Right renal pelvis (tissue), 4 donors: Measurements from ENCODE around the gene ASCC3. TPM values are rescaled to one million over a fixed set of nuclear protein-coding genes. Genes with fewer than 3 reads are reported as not detected.

ENCODE experiments used
- DNase-seq, 4 donors: peaks; one replicate each; pipeline ENCODE4 v3.0.0-alpha.2; 2013; ENCODE audit warnings: low read depth in 4 of 4, low spot score in 3 of 4, missing footprints in 1 of 4
- polyA plus RNA-seq, 4 donors: library from polyadenylated mRNA; unstranded; fragments of 120-200 nt; gene quantifications; one replicate each; pipeline ENCODE4 v1.2.1, GENCODE V29; 2013; ENCODE audit not compliant: insufficient read length in 4 of 4

The ASCC3 gene
- polyA plus RNA-seq, 4 donors = 22.9 to 25.1 (median 24.8) TPM

DNA sequence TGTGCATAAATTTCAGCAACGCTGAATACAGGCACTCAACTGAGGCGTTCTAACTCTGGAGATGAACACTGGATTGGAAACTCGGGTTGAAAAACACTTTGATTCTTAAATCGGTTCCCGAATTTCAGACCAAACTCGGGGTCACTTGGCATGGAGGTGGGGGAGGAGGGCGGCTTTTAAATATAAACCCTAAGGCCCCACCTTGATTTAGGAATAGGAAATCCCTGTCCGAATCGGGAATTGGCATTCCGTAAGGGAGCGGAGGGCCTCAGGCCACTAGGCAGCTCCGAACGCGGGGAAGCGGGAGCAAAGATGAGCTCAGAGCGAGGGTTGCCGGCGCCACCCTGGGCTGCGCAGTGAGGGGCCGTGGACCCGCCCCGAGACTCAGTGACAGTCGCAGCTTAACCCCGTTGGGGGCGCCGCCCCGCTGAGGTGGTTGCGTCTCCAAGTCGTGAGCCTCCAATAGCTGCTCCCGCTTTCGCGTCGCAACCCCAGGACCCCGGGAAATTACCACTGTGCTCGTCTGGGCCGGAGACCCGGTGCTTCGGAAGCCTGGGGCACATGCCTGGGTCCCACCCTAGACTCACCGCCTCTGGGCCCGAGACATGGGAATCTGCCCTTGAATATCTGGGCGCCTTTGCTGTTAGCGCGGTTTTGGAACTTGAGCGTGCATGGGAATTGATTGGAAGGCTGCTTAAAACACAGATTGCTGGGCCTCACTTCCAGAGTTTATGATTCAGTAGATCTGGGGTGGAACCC, 411.8 kb downstream of the ASCC3 start:
- DNase-seq = no peak

DNA sequence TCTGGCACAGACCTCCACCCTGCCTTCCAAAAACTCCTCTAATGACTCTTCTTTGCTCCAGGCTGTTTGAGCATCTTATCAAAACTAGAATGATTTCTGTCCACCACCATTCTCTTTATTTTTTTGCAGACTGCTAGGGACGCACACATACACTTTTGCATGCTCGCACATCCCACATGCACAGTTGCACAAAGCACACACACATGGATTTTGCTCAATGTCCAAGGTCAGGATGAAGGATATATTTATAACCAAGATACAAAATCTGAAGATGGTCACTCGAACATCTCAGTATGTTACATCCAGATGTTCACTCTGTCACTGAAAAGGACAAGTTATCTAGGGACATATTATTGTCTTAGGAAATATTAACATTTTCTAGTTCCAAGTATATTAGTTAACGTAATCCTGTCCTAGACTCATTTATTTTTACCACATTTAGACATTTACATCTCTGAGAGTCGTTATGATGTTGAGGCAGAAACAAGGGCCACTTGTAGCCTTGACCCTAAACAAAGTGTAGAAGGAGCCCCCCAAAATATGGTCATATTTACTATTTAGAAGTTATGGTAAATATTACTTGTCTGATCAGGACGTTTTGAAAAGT, 413.0 kb downstream of the ASCC3 start:
- no peak for DNase-seq

DNA sequence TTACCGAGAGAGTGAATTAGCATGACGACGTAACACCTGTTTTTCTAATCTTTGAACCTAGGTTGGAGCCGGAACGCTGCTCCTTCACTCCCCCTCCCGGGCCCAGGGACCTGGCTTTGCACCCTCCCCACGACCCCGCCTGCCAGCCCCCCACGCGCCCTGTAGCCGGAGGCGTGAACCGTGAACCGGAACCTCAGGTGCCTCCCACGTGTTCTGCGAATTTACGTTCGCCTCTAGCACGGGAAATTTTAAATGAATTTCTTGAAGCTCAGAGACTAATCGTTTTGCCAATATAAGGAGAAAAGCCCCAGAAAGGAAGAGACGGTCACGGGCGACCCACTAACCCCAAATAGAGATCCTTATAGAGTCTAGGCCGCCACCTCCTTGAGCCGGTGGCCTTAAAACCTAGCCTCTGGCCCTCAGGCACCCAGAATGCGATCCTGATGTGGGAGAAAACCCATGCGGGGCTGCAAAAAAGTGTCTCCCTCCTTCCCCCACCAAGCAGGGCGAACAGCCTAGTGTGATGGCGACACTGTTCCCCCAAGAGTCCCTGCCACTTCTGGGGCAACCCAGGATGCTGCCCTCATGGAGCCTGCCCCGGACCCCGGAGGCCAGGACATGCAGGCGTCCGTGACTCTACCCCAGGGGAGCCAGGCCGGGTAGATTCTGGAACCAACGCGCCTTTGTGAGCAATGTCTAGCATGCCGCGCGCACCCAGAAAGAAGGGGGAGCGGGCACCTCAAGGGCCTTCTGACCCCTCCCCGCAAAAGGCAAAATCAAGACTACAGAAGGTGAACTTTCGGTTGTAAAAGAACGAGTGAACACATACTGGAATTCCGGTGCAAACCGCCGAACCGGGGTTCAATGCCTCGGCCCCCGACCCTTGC, 413.8 kb downstream of the ASCC3 start:
- DNase-seq = no peak

DNA sequence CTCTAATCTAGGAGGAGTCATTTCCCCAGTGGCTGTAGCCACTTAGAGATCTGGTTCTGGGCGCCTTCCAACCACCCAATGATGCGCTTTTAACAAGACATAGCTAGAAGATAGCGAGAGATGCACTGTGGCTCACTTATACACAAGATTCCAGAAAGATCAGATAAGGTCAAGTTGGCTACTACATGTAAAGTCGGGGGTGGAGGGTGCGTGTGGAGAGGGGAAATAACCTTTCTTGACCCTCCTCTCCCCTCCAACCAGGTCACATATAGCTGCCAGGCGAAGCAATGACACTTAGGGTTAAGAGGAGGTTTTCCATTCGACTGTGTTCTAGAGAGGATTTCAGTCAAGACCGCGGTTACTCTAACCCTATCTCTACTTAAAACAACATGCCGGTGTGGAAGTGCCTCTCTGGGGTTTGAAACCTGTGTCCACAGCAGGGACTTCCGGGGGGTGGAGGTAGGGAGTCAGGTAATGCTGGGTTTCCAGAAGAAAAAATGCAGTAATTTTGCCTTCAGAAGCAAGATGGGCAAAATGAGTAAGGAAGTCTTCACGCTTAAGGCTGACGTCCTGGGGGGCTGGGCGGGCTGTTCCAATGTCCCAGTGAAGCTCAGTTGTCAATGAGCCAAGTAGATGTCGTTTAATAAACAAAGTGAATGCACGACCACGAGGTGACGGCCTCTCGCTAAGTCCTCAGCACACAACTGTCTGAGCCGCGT, 414.6 kb downstream of the ASCC3 start:
- no peak for DNase-seq

DNA sequence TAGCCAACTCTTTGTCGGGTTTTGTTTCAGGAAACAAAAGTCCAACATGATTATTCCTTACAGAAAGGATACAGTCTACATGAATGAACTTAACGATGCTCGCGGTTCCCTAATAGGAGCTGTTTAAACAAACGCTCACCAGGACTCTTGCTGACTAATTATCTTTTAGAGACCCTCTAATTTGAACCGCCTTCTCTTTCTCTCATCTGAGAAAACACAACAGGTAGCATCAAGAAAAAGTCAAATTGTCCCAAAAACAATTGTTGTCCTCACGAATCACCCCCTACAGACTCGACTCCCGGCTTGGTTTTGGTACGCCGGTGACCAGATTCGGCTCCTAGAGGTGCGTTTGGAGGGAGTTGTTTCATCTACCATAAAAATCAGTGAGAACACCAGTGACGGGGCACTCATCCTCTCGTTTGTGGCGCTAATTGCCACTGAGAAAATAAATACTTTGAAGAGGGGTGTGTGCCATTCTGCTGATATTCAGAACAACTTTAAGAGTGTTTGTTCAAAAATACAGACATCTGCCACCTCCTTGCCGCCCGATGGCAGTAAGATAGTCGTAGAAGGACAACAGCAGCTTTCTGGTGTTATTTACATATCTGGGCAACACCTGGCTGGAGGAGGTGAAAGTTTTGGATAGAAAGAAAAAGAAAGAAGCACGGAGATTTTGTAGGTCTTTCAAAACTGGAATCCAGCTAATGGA, 415.3 kb downstream of the ASCC3 start:
- no peak for DNase-seq

DNA sequence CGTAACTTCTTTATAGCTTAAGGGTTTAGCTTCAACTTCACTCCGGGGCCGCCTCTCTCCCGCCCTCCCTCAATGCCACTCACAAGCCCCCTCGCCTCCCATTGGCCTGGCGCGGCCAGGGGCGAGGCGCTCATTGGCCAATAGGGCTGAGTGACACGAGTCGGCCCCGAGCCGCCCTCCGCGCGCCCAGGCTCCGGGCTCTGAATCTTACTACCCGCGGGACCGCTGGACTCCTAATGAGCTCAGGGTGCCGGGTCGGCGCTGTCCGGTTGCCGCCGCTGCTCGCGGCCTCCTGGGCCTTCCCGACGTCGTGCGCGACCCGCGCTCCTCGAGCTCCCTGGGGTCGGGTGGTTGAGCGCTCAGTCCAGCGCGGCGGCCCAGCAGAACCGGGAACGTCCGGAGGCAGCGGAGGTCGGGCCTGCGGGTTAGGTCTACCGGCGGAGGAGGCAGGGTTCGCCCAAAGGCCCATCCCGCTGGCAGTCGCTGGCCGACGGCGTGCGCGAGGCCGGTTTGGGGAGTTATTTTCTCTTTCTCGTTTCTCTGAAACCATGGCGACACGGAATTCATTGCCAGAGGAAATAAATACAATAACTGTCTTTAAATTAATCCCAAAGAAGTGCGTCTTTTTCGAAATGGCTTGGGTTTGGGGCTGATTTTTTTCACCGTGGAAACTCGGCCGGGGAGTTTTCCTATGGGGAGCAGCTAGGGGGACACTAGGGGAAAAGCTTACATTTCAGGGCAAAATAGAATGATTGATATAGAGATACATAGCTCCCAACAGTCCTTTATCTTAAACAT, 416.0 kb downstream of the ASCC3 start, which contains the start of gene SIM1:
TSS of gene SIM1 (minus strand) at position 19 of the 798 bp plus-strand sequence. CDS start 1,453 bp downstream, outside the sequence.
- DNase-seq = peak in 2 of 4 donors; percentile 76 to 84

DNA sequence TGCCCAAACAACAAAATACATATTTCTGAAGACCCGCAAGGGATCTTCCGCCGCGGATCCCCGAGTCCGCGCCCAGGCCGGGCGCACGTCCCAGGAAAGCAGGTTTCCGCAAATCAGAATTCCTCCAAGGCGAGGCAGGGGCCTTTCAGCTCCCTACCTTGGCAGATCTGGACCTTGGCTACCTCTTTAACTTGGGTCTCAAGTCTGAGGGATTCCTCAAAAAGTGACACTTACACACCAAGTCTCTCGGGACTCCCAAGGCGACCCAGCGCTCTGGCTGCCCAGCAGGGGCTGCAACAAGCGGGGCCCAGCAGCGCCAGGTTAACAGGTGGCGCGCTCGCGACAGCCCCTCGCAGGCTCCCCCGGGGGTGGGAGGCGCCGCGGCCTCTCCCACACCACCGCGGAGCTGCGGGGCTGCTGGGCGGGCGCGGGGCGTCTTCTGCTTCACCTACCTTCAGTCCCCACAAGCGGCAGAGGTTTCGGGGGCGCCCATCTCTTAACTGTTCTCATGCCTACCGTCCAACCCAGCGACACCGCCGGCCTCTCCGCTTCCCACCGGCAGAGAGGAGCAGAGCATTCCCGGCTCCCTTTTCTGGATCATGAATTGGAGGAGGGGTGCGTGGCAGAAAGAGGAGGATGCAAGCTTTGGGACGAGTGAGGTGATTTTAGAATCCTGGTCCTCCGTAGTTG, 416.8 kb downstream of the ASCC3 start:
- DNase-seq = no peak

DNA sequence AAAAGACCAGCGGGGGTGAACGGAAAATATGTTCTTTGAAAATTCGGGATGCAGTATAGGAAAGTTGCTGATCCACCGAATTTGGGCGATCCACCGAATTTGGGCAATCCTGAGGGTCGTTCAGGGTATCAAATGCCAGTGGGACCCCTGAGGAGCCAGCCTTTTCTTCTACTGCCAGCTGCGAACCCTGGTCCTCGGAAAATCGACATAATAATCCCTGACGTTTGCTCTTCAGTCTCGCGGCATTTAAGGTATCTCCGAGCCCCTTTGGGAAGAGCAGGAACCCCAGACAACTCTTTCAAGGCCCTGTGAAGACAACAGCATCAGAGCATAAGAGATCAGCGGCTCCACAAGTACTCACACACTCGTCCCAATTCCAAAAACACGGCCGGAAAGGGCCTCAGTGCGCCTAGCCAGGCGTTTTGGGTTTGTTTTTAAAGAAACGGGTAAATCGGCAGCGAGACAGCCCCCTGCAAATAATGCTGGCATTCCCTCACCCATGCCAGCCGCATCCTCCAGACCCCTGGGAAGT, 417.4 kb downstream of the ASCC3 start:
- DNase-seq = no peak

DNA sequence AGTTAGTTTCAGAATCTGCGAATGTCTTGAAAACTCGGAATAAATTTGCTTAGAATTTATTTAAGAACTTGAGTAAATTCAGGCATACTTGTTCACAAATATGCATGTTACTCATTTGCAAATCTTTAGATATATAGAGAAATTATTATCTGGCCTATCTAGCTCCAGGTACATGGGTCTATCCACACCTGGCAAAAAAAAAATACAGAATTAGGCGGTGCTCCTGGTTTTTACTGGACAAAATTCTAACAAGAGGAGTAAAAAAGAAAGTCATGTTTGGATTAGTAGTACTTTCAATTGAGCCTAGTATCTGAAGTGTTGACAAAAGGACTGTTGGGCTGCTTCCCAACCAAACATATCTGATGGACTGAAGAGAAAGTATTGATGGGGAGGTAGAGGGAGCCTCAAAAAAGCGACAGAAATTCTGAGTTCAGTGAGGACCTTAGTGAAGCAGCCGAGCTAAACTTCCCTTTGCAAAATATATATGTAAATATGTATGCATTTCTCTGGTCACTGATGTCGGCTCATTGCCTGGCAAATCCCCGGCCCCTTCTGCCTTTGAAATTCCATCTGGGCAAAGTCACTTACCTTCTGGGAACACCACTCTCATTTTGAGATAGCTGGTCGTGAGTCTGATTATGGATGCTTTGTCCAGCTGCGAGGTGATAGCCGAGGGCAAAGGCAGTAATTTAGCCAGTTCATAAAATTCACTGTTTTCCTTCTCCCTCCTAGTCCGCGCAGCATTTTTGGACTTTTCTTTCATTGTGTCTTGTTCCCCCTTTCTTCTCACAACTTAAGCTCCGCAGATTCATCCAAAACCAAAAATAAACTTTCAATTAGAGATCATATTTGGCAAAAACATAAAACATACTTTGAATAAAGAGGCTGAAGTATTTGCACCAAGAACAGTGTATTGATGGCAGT, 418.2 kb downstream of the ASCC3 start:
- no peak for DNase-seq

DNA sequence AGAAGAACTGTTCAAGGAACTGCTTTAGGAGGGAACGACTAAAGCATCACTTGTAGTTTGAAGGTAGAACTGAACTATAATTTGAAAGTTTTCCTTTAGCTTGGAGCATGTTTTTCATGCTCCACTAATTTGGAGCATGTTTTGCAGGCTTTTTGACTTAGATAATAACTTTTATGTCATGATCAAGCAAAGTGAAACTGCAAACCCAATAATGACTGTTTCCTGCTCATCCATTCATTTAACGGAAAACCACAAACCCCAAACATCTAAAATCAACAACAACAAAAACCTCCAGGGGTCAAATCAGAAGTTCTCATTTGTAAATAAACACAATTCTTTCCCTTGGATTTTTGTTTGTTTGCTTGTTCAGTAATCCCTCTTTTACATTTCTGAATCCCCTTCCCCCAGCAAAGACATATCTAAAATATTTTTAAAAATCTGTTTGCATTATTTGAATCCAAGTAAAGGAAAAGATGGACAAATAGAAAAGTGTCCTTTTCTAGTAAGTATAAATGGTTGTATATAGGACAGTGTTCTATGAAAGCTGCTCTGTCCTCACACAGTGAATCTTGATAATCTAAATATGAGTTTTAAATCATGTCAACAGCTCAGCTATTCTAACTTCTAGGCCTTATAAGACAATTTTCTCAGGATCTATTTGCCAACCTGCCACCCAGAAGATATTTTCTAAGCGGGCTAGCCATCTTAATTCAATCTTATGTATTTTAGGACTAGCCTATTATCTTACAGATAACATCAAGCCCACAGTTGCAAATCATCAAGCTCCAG, 419.0 kb downstream of the ASCC3 start:
- no peak for DNase-seq

DNA sequence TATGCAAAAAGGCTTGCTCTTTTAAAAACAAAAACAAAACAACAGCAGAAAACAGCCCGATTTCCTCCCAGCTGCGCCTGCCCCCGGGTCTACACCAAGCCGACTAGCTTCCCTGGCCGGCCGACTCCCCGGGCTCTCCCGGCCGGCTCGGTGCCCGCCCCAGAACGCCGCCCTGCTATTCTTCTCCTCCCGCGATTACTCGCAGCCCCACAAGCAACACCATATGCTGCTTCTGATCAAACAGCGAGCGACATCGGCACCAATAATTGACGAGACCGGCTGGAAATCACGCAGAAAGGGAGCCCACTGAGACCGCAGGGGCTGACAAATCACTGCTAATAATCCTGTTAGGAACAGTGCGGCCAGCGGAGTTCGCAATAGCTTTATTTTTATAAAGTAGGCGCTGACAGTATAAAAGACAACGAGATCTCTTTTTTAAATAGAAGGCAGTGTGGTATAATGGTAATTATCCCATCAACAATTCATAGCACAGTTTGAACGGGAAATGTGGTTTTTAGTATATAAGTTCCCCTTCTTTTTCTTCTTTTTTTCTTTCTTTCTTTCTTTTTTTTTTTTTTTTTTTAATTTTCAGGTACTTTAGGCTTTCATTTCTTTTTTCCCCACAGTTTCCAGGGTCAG, 419.7 kb downstream of the ASCC3 start:
- no peak for DNase-seq

DNA sequence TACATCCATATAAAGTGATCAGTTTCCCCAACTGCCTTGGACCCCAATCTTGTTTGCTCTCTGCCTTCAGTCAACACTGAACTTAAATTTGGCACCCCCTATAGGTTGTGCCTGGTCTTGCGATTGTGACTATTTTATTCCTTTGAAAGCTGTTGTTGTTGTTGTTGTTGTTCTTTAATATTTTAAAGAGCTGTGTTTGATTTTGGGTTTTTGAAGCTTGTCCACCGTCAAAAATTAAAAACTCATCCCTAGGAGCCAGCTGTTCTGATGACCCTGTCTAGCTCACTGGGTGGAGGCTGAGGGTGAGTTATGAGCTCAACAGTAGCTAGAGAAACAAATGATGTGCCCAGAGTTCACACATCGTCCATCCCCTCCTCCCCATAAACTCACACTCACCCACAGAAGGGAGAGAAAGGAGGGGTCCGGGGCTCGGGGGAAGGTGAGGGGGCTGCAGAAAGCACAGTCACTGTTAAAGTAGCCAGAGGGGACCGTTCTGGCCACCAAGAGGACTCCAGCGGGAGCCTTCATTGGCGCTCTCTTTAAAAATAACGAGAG, 420.4 kb downstream of the ASCC3 start:
- no peak for DNase-seq

DNA sequence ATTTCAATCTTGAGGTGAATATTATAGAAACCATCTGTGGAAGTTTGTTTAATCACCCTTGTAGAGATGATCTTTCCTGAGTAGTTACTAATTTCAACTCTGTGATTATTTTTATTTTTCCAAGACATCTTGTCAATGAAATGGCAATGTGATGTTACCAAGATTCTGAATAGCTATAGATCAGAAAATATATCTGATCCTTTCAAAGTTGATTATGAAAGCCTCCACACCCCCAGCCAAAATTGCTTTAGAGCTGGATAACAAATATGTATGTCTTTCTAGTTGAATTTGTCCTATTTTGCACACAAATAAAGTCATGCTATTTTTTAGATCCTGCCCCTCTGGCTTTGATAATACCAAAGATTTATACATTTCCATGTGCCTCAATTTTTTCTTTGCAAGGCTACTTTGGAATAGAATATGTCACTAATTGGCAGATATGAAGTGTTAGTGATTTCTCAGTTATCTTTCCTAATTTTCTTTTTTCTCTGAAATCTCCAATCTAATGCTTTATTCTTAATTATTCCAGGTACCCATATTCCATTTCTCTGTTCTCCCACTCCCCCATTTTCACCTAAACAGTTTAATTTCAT, 421.4 kb downstream of the ASCC3 start:
- no peak for DNase-seq

DNA sequence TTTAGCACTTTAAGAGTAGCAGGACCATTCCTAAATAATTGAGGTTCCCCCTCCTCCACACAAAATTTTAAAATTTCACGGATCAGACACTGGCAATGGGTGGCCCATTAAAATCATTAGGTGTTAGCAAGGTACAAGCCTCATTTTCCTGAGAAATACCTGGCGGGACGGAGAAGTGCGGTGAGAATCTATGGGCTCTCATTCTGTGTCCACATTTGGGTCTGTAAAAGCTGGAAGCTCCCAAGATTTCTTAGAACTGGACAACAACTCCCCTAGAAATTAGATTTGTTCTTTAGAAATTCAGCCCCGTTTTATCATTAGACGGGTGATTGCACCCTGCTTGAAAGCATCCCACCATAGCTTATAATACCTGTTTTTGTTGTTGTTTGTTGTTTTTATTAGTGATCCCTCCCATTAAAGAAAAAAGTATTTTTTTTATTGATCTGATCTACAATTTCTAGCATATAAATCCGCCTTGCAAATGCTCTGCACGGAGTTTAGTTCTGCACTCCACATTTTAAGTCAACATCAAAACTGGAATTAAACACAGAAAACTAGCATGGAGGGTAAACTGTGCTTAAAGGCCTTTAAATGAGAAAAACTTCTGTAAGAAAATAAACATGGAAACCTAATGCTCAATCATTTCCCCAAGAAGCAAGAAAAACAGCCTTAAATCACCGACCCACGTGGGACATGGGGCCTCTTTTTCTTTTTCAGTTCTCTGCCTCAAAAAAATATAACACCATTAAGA, 422.1 kb downstream of the ASCC3 start:
- no peak for DNase-seq
